ENCODE data around the gene CD1C.
"Not testable (repeated sequence)": the region's sequence is repeated elsewhere in the genome, so short reads cannot be mapped to it uniquely, and the experiment has no call there.

CD1C gene
- long read RNA-seq, donor 1, result 0 reads
- long read RNA-seq, donor 2, result 0 reads
- long read RNA-seq, donor 3, result 0 reads
- long read RNA-seq, donor 4, partial matches to known transcripts, result 0 of 1 reads
- long read RNA-seq, donor 4, other reads (novel, unspliced or antisense), result 0 of 1 reads
- long read RNA-seq, donor 5, result 0 reads
- long read RNA-seq, donor 6, result 0 reads
- long read RNA-seq, donor 7, result 0 reads
- long read RNA-seq, donor 8, result 0 reads

DNA sequence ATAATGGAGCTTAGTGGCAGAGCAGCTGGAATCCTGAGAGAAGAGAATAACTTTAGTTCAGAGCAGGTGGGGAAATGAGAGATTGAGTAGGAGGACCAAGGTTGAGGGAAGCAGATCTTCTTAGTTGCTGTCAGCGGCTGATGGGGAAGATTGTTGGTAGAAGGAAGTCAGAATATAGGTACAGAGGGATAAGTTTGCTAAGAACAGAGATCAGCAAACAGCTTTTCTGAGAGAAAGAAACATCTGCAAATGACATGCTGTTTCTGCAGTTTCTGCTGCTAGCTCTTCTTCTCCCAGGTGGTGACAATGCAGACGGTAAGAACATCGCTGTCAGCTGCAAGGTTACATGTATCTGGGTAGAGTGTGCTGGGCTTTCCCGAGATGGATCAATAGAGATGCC is at the start of gene CD1C:
Gene CD1C (plus strand): TSS at position 113 of the 400 bp plus-strand sequence. CDS start 142 bp downstream, at position 255.
- DNase-seq, result no peak

DNA sequence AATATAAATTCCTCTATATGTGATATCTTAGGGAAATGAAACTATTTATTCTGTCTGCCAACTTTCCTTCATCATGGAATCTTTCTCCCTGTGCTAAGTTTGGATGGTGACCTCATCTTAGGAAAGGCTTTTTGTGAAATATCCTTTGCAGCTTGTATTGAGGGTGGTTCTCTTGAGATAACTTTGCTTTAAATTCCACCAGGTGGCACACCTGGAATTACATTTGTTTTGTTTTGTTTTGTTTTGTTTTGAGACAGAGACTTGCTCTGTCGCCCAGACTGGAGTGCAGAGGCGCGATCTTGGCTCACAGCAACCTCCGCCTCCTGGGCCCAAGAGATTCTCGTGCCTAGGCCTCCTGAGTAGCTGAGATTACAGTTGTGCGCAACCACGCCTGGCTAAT is 43.1 kb upstream of the CD1C start:
- DNase-seq, result no peak

DNA sequence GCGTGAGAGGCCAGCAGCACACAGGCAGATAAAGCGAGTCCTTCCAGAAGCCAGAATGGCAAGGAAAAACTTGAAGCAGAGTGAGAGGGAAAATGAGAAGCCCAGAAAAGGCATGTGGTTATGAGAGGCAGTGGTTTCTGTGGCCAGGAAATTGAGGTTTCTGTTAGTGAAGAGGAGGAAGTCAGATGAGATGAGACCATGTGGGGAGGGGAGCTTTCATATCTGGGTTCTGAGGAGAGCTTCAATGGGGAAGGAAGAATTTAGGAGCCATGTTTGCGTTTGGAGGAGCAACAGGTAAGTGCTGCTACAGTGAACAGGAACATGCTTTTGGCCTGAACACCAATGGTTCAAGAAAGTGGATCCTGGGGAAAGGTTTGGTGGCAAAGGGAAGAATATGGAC is 41.6 kb upstream of the CD1C start:
- no peak for DNase-seq

DNA sequence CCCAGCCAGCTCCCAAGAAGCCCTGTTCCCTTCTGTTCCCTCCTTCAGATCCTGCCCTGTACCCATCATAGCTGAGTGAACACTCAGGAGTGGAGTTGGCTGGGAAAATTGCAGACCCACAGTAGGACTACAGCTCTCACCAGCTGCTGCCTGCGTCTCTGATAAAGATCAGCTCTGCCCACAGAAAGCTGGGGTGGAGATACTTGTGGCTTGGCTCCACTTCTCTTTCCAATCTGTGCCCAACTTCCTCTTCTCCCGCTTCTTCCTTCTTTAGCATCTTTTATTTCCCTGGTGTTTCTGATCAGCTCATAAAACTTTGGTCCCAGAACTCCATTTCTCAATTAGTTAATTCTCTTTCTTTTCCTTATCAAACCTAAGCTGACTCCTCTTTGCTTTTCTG is 41.0 kb upstream of the CD1C start:
- DNase-seq, result no peak

DNA sequence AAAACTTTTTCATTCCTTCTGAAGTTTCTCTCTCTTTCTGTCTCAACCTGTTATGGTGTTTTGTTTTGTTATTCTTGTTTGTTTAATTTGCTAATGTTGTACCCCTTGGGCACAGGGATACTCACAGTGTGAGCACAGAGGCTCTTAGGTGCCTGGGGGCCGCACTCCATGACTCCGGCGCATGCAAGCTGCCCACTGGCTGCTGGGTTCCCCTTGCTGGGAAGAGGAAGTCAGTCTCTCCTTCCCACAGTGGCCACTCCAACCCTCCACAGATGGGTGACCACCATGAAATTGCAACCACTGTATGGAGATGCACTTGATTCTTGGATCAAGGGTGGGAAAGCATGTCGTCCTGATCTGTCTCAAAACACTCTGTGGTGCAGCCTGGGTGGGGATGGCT is 40.1 kb upstream of the CD1C start:
- DNase-seq, result no peak

DNA sequence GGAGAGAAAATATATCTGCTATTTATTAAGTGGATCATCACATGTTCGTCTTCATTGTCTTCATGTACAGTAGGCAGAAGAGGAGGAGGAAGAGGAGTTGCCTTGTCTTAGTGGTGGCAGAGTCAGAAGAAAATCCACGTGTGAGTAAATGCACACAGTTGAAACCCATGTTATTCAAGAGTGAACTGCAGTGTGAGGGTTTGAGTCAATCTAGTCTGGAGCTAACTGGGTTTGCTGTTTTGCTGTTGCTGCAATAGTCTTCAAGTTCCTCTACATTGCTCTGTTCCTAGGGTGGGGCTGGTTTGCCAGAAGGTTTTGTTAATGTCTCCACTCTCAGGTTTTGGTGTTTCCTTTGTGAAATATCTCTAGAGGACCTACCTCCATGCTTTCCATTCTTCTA is 38.6 kb upstream of the CD1C start:
- DNase-seq, result no peak

DNA sequence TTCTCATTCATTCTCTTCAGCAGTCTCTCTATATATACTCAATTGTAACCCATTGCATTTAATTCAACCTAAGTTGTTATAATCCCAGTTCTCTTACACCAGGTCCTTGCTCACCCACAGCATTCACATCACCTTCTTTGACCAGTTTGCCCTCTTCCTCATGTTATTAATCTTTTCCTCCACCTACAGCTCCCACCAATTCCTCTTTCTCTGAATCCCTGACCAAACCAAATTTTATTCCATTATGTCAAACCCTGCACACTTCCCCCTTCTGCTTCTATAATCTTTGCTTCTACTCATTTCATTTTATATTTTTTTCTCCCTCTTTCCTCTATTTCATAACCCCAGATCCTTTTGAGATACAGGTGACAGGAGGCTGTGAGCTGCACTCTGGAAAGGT is 34.1 kb upstream of the CD1C start:
- no peak for DNase-seq

DNA sequence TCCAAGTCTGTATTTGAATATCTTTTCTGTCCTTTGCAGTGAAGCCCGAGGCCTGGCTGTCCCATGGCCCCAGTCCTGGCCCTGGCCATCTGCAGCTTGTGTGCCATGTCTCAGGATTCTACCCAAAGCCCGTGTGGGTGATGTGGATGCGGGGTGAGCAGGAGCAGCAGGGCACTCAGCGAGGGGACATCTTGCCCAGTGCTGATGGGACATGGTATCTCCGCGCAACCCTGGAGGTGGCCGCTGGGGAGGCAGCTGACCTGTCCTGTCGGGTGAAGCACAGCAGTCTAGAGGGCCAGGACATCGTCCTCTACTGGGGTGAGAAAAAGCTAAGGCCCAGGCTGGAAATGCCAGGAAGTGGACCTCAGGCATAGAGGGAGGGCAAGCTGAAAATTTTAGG is 33.0 kb upstream of the CD1C start:
- not testable (repeated sequence) for DNase-seq

DNA sequence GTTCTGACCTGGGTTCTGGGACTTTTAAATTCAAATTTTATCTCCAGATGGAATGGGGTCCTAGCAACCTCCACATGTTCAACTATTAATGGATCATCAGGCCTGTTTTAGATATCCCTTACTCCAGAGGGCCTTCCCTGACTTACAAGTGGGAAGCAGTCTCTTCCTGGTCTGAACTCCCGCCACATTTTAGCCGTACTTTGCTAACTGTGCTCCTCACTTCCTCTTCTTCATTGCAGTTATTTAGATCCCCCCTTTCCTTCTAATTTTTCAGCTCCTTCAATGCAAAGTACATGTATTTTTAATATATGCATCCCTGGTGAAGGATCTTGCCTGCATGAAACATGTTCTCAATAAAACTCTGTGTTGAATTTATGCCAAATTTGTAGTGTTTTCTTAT is 31.8 kb upstream of the CD1C start:
- no peak for DNase-seq

DNA sequence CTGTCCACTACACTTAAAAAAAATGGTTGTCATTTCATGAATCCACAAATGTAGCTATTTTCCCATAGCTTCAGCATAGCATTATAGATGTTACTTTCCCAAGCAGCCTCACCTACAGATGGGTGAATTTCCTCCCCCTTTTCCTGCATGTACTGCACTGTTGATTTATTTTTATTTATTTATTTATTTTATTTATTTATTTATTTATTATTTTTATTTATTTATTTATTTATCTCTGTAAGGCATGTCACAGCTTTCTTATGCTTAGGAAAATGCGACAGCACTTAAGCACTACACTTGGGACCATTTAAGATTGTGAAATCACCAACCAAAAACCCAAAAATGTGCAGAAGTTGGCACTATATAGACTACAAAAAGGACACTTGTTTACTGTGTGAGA is 30.6 kb upstream of the CD1C start:
- DNase-seq, result no peak

DNA sequence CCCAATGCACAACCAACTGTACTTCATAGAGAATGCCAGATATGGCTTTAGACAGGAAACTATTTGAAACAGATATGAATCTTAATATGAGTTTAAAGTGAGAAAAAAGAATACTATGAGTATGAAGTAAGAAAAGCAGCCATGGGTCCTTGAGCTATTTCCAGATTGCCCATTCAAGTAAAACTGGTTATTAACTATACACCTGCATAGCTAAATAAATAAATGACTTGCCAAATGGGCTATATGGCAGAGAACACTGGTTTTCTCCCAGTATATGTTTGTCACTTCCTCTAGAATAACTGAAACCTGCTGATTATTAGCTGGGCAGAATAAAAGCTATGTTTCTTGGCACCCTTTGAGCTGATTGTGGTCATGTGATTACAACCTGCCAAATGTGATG is 17.0 kb upstream of the CD1C start:
- no peak for DNase-seq

DNA sequence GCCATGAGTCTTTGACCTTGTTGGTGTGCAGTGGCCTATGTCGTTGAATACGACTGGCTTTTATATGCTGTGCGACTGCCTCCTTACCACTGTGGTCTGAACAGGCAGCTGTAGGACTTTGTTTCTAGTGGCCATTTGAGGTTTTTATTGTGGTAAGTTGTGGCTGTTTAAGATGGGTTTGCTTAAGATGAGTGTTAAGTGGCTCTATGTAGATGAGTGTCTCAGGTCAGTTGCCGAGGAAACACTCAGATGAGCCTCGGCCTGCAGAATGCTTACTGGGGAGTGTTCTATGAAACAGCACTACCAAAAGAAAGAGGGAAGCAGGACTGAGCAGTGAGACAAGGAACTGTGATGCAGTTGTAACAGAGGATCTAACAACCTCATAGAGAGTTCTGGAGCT is 14.9 kb upstream of the CD1C start:
- no peak for DNase-seq

DNA sequence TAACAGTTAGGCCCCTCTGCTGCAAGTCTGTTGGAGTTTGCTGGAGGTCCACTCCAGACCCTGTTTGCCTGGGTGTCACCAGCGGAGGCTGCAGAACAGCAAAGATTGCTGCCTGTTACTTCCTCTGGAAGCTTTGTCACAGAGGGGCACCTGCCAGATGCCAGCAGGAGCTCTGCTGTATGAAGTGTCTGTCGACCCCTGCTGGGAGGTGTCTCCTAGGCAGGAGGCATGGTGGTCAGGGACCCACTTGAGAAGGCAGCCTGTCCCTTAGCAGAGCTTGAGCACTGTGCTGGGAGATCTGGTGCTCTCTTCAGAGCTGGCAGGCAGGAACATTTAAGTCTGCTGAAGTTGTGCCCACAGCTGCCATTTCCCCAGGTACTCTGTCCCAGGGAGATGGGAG is 7.3 kb upstream of the CD1C start:
- not testable (repeated sequence) for DNase-seq

DNA sequence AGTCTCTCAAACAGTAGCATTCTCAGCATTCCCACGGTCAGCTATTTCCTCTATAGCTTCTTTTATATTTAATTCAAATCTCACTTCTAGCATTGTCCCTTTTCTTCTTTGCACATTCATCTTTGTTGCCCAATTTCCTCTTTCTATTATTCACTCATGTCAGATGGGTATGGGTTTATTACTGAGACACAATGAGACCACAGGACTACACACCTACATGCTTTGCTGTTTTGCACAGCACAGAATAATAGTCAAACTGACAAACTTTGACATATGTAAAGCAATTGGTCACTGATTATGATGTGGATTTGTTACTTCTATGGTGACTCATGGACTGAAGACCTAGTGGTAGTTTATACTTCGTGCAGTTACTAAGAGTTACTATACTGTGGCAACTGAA is 5.8 kb upstream of the CD1C start:
- DNase-seq, result no peak

DNA sequence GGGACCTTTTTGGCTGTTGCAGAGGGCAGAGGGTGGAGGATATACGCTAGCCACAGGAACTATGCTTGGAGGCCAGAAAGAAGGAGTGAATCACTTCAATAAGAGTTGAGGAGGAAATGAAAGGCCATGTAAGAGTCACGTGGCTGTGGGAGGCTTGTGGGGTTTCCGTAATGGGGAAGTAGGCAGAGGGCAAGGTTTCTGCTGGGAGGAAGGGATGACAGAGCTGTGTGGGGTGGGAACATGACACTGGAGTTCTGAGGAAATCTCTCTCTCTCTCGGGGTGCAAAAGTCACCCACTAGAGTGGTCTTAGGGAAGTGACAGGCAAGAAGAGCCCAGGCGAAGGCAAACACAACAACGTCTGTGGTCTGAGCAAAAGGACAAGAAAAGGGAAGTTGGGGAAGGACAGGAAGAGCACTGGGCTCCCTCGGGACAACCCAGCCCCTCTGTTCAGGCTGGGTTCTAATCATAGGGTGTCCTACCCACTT is 3.9 kb upstream of the CD1C start:
- no peak for DNase-seq

DNA sequence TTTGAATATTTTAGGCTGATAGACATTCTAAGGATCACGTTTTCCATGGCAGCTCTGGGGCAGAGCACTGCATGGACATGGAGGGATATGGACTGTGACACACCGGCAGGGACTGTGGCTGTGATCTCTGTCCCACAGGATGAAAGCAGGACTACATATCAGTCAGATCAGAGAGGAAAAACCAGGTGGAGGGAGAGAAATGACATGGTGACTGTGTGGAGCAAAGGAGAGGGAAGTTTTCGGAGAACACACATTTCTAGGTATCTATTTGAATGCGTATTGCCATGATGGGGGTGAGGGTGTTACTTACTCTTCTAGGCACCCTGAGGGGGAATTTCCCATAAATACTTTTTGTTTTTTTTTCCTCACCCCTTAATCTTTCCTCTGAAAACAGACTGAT is 3.2 kb upstream of the CD1C start:
- DNase-seq, result no peak

DNA sequence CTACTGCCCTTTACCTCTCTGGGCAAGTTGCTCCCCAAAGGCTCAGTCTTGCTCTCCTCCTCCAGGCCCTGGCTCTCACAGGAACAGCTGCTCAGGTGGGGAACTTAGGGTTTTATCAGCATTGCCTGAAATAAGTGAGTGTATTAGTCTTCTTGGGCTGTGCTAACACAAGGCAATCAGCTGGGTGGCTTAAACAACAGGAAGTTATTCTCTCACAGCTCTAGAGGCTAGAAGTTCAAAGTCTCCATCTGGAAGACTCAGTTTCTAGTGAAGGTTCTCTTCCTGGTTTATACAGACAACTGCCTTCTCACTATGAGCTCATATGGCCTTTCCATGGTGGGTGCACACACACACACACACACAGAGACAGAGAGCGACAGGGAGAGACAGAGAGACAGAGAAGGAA is 2.8 kb upstream of the CD1C start:
- DNase-seq, result no peak

DNA sequence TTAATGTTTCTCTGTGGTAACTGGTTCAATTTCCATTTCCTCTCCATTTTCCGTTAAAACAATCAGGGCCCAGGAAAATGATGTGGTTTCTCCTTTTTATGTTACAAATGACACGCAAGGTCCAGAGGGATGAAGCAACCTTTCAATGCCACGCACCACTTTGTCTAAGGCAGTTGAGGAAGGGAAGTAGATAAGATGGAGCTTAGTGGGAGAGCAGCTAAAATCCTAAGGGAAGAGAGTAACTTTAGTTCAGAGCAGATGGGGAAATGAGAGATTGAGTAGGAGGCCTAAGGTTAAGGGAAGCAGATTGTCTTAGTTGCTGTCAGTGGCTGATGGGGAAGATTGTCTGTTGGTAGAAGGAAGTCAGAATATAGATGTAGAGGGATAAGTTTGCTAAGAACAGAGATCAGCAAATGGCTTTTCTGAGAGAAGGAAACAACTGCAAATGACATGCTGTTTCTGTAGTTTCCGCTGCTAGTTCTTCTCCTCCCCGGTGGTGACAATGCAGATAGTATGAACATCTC is 660 bp downstream of the CD1C start:
- no peak for DNase-seq

DNA sequence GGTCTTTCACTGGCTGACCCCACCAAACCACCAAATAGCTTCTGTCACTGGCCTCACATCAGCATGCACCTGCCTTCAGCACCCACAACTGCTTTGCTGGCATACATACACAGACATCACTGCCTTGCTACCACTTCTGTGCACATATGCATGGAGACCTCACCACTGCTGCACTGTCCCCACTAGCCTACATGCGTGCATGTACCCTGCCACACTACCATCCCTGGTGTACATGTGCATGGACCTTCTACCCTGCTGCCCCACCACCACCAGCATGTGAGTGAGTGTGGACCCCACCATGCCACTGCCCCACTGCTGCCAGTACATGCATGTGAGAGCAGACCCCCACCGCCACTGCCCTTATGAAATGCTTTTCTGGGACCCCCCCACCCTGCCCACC is 6.1 kb downstream of the CD1C start:
- no peak for DNase-seq

DNA sequence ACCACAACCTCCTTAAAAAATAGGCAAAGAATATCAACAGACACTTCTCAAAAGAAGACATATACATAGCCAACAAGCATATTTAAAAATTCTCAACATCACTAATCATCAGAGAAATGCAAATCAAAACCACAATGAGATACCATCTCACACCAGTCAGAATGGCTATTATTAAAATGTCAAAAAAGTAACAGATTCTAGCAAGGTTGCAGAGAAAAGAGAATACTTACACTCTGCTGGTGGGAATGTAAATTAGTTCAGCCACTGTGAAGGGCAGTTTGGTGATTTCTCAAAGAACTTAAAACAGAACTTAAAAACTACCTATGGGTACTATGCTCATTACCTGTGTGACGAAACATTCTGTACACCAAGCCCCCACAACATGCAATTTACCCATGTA is 20.9 kb downstream of the CD1C start:
- no peak for DNase-seq

DNA sequence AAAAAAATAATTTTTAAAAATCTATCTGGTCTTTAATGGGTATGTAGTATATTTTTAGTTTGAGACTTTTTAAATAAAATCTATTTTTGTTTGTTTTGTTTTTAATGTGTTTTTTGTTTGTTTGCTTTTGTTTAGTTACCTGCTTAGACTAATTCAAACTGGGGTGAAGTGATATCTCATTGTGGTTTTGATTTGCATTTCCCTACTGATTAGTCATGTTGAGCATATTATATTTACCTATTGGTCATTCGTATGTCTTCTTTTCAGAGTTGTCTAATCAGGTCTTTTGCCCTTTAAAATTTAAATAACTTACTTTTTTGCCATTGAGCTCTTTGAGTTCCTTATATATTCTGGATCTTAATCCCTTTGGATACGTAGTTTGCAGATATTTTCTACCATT is 21.3 kb downstream of the CD1C start:
- no peak for DNase-seq

DNA sequence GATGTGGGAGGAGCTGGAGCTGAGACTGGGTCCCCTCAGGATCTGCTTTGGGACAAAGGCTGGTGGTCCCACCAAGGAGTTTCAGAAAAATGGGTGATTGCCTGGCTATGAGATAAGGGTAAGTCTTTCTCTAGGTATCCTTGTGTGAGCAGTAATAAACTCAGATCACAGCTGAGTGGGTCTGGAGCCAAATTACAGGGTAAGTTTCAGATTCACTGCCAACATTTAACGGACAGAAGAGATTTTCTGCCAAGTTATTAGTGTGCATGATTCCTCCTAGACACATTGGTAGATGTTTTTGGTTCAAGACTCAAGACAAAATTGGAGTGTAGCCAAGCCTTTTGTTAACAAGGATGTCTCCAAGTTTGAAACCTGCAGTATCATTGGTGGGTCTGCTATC is 34.1 kb downstream of the CD1C start:
- no peak for DNase-seq

DNA sequence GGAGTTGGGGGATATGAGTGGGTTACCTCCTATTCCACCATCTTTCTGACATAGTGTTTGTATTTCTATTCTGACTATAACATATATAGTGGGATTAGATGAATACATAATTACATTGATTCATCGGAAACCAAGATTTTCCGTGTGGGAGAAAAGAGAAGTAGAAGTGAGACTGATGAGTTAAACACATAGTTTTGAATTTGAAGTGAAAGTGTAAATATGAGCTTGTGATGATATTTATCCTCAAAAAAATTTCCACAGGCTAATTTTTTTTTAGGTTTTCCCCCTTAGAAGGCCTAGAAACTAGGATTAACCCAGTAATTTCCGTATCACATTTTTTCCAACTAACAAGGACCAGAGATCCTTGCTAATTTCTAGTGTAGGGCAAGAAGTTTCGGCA is 34.7 kb downstream of the CD1C start:
- no peak for DNase-seq

DNA sequence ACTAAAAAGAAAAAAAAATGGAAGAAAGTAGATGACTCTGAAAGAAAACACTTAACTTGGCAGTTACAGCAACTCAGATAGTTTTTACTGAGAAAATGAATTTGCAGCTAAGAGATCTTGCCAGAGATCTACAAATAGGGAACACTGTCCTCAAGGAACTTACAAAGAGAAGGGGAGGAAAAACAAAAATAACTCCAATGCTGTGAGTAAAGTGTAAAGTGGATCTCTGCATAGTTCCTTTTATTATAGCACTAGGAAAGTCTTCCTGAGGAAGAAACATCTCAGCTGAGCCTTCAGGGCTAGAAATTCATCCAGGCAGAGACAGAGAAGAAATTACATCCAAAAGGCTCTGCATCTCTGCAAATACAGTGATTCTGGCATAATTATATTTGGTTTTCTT is 37.8 kb downstream of the CD1C start:
- DNase-seq, result no peak

DNA sequence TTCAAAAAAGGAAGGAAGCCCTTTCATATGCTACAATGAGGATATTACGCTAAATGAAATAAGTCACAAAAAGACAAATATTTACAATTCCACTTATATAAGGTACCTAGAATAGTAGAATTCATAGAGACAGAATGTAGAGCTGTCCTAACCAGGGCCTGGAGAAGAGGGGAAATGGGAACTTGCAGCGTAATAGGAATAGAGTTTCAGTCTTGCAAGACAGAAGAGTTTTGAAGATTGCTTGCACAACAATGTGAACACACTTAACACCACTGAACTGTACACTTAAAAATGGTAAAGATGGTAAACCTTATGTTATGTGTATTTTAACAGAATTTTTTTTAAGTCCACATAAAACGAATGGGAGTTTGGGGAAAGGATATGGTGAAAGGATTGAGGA is 38.7 kb downstream of the CD1C start:
- no peak for DNase-seq
